Coronary artery (tissue), 2 donors: Measurements from ENCODE around the gene SESN1.

Experiments
- DNase-seq: peaks from one replicate; pipeline ENCODE4 v3.0.0-alpha.2; 2017; ENCODE audit warnings: low spot score
- H3K27ac ChIP-seq, 2 donors: fragments of 200-600 bp; sonication (generic); one replicate each; pipeline ENCODE4 v1.5.1; 2016 to 2019
- H3K4me3 ChIP-seq: fragments of 200-600 bp; sonication (generic); 2 replicates; pipeline ENCODE4 v1.5.1; 2016; ENCODE audit warnings: mild to moderate bottlenecking, moderate library complexity
- CTCF ChIP-seq: fragments of 200-600 bp; sonication (generic); IDR thresholded peaks from one replicate; pipeline ENCODE4 v1.5.1; 2019; ENCODE audit warnings: antibody characterized with exemption

The SESN1 gene

DNA sequence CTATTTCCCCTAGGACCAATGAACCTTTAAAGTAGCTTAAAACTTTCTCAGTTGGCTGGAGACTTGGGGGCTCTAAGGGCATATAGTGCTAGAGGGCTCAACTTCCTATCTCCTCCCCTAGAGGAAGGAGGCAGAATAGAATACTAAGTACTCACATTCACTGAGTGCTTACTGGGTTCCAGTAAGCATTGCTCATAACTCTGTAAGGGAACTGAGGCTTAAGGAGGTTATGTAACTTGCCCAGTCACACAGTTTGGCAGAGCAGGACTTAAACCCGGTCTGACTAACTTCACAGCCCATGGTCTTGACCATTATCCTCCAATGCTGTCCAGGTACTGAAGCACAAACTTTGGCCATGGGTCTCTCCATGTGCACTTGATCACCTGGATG is 12.5 kb downstream of the SESN1 start:
- no peak for TF ChIP-seq CTCF
- no peak for DNase-seq
- Histone ChIP-seq H3K4me3 (no peak overlapping the region), H3K27ac (peak overlapping the region in 1 of 2 donors; percentile 42)

DNA sequence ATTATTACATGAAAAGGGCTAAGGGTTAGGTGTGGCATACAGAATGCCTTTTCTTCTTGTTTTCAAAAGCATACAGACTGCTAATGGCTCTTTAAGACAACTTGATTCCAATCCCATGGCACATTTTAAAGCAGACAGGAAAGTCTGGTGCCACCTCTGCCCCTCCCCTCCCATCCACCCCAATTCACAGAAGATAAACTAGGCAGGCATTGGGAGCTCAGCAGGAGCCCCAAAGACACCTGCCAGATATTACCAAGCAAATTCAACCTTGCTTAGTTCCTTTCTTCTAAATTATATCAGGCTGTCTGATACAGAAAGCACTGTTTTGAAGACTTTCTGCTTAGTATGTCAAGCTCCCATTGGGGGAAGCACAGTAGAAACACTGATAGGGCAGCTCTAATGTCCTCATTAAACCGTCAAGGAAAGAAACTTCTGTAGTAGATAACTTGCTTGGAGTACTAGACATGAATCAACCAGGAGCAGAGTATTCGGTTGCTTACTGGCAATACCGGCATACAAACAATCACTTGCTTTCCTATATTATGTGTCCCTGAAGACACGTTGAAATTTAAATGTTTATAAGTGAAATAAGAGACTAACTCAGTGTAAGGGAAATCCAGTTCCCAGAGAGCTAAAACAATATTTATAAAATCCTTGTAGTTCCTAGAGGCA is 13.0 kb downstream of the SESN1 start:
- Histone ChIP-seq H3K27ac (peak overlapping the region; percentile 24 to 42), H3K4me3 (no peak overlapping the region)
- TF ChIP-seq CTCF = no peak
- DNase-seq = no peak

GRCh38 chr6:109081026-109081425 is 13.6 kb downstream of the SESN1 start:
- no peak for DNase-seq
- no peak for TF ChIP-seq CTCF
- Histone ChIP-seq H3K4me3 (no peak overlapping the region), H3K27ac (peak overlapping the region in 1 of 2 donors; percentile 63)

DNA sequence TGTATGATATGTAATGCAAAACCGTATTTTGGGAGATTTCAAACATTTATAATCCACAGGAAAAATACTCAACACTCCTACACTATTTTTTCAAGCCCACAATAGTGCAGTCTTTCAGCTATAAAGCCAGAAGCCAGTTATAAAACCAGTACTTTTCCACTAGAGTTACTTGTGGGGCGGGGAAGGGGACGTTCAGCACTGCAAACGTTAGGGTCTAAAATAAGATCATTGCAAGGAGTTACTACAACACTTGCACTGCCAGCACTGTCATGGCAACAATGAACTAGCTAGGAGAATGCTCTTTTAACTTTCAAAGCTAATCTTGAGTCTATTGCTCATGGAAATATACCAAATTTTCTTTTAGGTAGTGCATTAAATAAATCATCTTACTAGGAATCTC is 14.7 kb downstream of the SESN1 start:
- peak; percentile 82 for DNase-seq
- no peak for TF ChIP-seq CTCF
- H3K4me3 ChIP-seq = peak overlapping the region; percentile 24
- H3K27ac ChIP-seq = peak overlapping the region; percentile 63 to 73

- H3K27ac ChIP-seq = no peak overlapping the region
Observed at GRCh38 chr6:109076377-109076776, 18.3 kb downstream of the SESN1 start.

GRCh38 chr6:109075934-109076333 is 18.7 kb downstream of the SESN1 start:
- H3K4me3 ChIP-seq = no peak overlapping the region
- no peak overlapping the region for H3K27ac ChIP-seq
- DNase-seq = no peak
- TF ChIP-seq CTCF = no peak

More at GRCh38 chr6:109076377-109076776, 18.3 kb downstream of the SESN1 start:
- no peak overlapping the region for H3K4me3 ChIP-seq
- DNase-seq = no peak
- no peak for TF ChIP-seq CTCF

DNA sequence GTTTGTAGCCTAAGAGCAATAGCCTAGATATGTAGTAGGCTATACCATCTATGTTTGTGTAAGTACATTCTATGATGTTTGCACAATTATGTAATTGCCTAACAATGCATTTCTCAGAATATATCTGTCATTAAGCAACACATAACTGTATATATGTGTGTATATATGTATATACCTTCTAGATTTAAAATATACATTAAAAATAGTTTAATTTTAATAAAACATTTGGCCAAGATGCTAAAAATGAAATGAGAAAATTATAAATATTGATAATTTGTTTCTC is 20.6 kb downstream of the SESN1 start:
- no peak for DNase-seq
- no peak overlapping the region for H3K27ac ChIP-seq
- no peak overlapping the region for H3K4me3 ChIP-seq
- no peak for TF ChIP-seq CTCF
